GM10266 (cell line): ENCODE measurements around the gene HMX1.

ENCODE experiments used
- DNase-seq: peaks from one replicate; pipeline ENCODE4 v3.0.0; 2012; ENCODE audit errors: extremely low spot score
- CTCF ChIP-seq: IDR thresholded peaks from 2 replicates; pipeline ENCODE4 v1.5.1; 2012; ENCODE audit warnings: mild to moderate bottlenecking, low read depth; ENCODE audit not compliant: control insufficient read depth, insufficient read depth; ENCODE audit errors: missing control alignments

Gene HMX1

GRCh38 chr4:8901335-8901734, 29.7 kb upstream of the HMX1 start:
- TF ChIP-seq CTCF: no peak
- DNase-seq: no peak

DNA sequence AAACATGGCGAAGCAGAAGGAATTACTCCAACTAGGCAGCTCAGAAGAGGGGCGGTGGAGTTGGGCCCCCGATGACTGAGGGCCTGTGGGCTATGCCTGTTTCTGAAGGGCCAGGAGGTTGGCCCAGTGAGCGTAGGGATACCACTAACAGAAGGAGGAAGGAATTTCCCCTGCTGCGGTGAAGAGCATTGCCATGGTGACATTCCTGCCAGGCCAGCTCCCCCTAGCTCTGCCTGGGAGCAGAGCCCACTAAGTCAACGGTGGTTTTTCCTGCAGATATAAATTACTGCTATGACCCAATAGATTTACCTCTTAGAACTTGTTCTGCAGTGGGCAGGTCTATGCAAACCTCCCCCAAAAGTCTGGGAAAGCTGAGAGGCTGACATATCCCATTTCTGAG, 28.9 kb upstream of the HMX1 start:
- DNase-seq: no peak
- no peak for TF ChIP-seq CTCF

DNA sequence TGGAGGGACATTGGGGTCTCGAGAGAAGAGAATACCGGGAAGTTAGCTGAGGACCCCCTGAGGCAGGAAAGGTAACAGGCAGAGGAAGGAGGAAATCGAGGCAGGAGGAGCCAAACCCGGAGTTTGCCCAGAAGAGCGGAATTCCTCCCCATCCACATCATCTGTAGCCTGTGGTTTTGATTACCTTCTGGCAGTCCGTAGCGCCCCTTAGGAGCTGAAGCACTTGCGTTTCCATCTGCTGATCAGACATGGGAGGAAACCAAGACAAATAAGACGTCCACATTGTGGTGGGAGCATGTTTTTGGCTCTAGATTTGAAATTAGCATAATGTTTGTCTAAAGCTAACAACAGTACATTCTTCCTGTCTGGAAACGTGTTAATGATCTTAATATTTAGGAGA, 26.8 kb upstream of the HMX1 start:
- TF ChIP-seq CTCF: no peak
- no peak for DNase-seq

DNA sequence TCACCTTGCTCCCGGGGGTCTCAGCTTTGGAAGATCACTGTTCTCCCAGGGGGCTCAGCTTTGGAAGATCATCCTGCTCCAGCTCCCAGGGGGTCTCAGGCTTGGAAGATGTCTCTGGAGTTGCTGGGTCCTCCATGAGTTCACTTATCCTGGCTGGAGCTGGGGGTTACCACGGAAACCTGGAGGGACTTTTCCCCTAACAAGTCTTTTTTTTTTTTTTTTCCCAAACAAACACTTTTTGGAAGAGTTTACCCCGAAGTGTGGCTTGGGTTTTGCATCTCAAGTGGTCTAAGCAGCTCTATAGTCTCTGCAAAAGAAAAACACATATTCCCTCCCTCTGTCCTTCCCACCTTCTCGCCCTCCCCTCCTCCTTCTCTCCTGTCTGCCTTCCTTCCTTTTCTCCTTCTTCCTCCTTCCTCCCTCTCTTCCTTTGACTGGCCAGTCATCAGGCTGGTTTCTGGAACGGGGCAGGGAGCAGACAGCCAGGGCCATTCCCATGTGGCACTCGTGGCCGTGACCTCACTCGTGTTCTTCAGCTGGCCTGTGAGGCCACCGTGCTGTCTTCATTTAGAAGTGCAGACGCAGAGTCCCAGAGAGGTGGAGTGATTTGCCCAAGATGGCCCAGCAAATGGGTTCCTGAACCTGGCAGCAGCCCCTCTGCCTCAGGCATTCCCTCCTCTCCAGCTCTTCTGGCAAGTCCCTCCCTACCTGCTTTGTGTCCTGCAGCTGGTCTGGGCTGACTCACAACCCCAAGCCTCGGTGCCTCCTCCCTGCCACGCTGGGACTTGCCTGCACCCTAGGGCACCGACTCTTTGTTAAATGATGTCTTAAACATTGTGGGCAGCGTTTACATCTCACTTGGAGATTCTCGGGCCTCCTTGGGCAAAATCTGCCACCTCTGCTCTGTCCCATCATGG, 25.9 kb upstream of the HMX1 start:
- no peak for TF ChIP-seq CTCF
- DNase-seq: no peak

GRCh38 chr4:8896506-8896905, 24.9 kb upstream of the HMX1 start:
- DNase-seq: no peak
- no peak for TF ChIP-seq CTCF

DNA sequence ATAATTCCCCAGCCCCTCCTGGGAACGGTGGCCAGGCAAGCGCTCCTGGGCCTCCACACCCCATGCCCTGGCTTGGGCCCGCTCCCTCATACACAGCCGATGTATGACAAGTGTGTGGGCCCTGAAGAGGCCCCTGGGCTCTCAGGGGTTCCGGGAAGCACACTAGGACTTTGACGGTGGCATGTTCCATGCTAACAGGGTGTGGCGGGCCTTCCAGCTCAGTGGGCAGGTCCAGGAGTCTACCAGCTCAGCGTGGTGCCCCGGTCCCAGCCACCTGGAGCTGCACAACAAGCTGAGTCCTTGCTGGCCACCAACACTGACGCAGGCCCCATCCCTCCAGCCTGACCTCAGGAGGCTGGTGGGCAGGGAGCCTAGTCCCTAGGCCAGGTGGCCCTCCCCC, 24.4 kb upstream of the HMX1 start:
- TF ChIP-seq CTCF: no peak
- no peak for DNase-seq

DNA sequence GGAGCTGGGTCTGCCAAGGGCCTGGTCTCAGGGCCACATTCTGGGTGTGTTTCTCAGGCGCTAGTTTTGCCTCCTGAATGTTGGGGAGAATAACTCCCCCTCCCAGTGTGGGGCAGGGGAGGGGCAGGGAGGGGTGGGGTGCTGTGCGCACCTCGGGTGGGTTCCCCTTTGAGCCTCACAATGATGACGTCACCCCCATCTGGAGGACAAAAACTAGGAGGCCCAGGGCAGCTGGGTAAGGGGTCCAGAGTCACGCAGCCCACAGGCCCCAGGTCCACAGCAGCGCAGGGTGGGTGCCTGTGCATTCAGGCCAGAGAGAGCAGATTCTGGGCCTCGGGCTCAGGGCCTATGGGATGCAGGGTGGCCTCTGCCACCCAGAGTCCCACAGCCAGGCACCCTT, 23.7 kb upstream of the HMX1 start:
- no peak for TF ChIP-seq CTCF
- no peak for DNase-seq
